Fibroblast of pulmonary artery (primary cell): Measurements from ENCODE around the gene CHST14.

Experiments
- DNase-seq: peaks from one replicate; pipeline ENCODE4 v3.0.0-alpha.2; 2010; ENCODE audit warnings: low read depth
- H3K4me3 ChIP-seq: replicated peaks from 2 replicates; pipeline ENCODE4 v1.5.1; 2011; ENCODE audit warnings: low read depth, mild to moderate bottlenecking, control low read depth, low read length, moderate library complexity
- CTCF ChIP-seq: IDR thresholded peaks from 2 replicates; pipeline ENCODE4 v1.5.1; 2011; ENCODE audit warnings: mild to moderate bottlenecking, control low read depth, low read length, inconsistent platforms; ENCODE audit errors: missing control alignments

CHST14 gene

GRCh38 chr15:40477642-40478327 is 7.0 kb downstream of the CHST14 start:
- TF ChIP-seq CTCF = no peak

GRCh38 chr15:40479024-40479423 is 8.2 kb downstream of the CHST14 start:
- no peak for DNase-seq
- TF ChIP-seq CTCF = no peak
- no peak overlapping the region for H3K4me3 ChIP-seq

More at GRCh38 chr15:40477642-40478327, 7.0 kb downstream of the CHST14 start:
- DNase-seq = no peak
- H3K4me3 ChIP-seq = no peak overlapping the region

- TF ChIP-seq CTCF = no peak
- no peak overlapping the region for H3K4me3 ChIP-seq
- peak; percentile 18 for DNase-seq
Observed at GRCh38 chr15:40481341-40482074, 10.7 kb downstream of the CHST14 start.

GRCh38 chr15:40483919-40484318 is 13.1 kb downstream of the CHST14 start:
- no peak overlapping the region for H3K4me3 ChIP-seq
- no peak for DNase-seq
- TF ChIP-seq CTCF = no peak

GRCh38 chr15:40486066-40486770 is 15.4 kb downstream of the CHST14 start:
- no peak for TF ChIP-seq CTCF
- no peak overlapping the region for H3K4me3 ChIP-seq
- DNase-seq = no peak

GRCh38 chr15:40487816-40488682 is 17.3 kb downstream of the CHST14 start:
- no peak overlapping the region for H3K4me3 ChIP-seq
- no peak for TF ChIP-seq CTCF
- no peak for DNase-seq
